Retinal pigment epithelial cell (primary cell): ENCODE results near the gene CD34.

ENCODE experiments used
- DNase-seq: peaks from one replicate; pipeline ENCODE4 v3.0.0-alpha.2; 2010; ENCODE audit warnings: low read depth
- H3K4me3 ChIP-seq: 2 replicates; pipeline ENCODE4 v1.5.1; 2011; ENCODE audit warnings: mild to moderate bottlenecking, low read length, control low read depth, moderate library complexity
- CTCF ChIP-seq: conservative IDR thresholded peaks from 2 replicates; pipeline ENCODE4 v1.5.1; 2011; ENCODE audit warnings: low read depth, low read length, control low read depth, inconsistent platforms

CD34 gene

GRCh38 chr1:207910591-207911354 is at the start of gene CD34:
Gene CD34 (minus strand): TSS chr1:207911125. CDS start chr1:207911080, 45 bp downstream.
- DNase-seq: no peak
- no peak within 1 kb of the TSS for H3K4me3 ChIP-seq

DNA sequence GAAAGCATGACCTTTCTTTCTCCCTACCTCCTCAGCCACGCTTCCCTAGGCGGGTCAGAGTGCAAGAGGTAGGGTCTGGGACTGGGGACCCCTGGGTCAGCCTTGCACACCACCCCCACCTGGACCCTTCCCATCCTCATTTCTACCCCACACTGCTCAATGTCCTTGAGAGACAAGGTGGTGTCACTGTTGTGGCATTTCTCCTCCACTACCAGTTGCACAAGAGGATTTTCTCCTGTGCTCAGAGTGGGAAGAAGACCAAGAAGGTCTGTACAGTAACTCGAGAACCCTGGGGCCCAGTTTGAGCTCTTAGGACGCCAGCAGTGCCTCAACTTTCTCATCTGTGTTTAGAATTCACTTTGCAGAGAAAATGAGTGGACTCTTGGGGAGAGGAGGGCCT is 49.4 kb upstream of the CD34 start:
- TF ChIP-seq CTCF: no peak

More at GRCh38 chr1:207910591-207911354, at the start of gene CD34:
- TF ChIP-seq CTCF: no peak

DNA sequence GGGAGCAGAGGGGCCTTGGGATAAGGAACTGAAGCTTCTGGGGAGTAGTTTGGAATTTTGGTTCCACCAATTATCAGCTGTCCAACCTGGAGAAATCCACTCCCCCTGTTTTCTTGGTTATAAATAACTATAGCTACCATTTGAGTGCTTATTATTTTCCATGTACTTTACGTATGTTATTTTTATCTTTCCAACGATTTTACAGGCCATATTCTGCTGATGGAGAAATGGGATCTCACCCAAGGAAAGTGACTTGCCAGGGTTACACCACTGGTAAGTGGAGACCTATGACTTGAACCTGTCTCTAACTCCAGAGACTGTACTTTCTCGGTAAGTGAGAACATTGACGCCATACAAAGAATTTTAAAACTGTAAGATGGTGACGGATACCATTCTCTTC is 49.0 kb upstream of the CD34 start:
- DNase-seq: no peak
- TF ChIP-seq CTCF: no peak
- peak overlapping the region; percentile 31 for H3K4me3 ChIP-seq

More for the DNA sequence above, 49.4 kb upstream of the CD34 start:
- DNase-seq: no peak
- no peak overlapping the region for H3K4me3 ChIP-seq

DNA sequence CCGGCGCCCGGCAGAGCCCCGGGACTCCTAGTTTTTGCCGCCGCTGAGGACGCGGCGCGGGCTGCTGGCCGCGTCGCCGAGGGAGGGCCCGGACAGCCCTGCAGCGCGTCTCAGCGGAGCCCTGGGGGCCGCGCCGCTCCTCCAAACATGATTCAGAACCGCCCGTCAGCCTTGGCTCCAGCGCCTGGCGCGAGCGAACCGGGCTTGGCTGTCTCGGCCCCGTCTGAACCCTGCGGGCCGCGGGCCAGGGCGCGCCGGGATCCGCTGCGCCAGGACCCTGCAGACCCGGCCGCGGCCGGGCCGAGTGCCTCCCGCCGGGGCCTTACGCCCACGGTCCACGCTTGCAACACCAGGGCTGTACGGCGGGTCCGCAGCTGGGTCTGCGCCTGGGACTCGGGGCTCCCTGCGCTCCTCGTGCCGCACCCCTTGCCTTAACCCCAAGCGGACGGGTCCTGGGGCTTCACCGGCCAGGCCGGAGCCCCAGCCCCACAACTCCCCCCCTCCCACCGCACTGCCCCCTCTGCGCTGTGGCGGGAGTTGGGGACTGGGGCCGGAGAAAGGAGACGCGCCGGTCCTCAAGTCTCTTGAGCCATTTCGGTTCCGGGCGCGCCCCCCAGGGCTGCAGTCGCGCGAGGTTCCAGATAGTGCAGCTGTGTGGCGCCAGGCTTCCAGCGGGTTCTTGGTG is 48.4 kb upstream of the CD34 start:
- DNase-seq: no peak
- H3K4me3 ChIP-seq: peak overlapping the region; percentile 31
- TF ChIP-seq CTCF: no peak

DNA sequence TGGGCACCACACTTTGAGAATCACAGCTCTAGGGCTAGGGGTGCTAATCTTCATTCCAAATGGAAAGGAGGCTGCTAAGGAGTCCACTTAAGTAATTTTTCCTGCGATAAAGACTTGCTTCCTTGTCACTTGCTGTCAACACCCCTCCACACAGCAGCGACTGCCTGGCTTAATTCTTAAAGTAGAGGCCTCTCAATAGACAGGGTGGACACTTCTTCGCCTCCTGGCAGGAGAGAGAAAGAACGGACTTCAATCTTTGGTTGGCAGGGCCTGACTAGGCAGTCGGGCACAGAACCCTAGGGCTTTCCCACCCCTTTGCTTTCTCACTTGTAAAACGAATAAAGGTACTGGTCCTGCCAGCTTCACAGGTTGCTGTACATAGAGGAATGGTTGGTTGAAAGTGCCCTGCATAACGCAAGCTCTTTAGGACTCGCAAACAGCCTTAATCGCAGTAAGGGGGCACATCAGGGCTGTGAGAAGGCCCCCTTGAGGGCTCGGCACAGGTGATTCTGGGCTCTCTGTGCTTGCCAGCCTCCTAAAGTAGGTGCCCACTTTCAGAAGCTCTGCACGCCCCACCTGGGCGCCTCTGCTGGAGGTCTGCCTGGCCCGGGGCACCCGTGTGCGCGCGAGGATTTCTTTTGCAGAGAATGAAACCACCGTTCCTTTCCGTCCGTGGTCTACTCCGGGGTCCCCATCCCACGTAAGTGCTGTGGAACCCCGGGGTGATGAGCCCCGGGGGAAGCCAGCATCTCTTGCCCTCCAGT is 47.6 kb upstream of the CD34 start:
- DNase-seq: no peak
- TF ChIP-seq CTCF: no peak
- peak overlapping the region; percentile 31 for H3K4me3 ChIP-seq

DNA sequence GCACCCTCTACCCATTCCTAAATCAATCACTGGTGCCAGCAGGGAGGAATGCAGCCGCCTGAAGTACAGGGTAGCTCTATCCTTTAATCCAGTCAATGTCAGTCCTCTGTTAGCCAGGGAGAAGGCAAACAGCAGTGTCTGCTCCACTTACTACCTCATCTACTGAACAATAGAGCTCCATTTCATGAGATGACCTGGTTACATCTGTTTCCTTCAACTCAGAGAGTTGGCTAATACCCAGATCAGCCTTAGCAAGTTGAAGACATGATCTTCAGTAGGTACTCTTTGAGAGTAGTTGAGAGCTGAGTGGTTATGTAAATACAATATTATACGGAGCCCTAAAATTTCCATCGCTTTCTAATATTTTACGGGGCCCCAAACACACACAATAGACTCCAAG is 46.1 kb upstream of the CD34 start:
- H3K4me3 ChIP-seq: no peak overlapping the region
- no peak for DNase-seq
- no peak for TF ChIP-seq CTCF
